Fibroblast of villous mesenchyme (primary cell): ENCODE measurements around the gene MYO1D. TPM values are rescaled to one million over a fixed set of nuclear protein-coding genes. Genes with fewer than 3 reads are reported as not detected.

Experiments used
- DNase-seq: peaks from one replicate; pipeline ENCODE4 v3.0.0-alpha.2; 2010; ENCODE audit warnings: low read depth
- H3K4me3 ChIP-seq: 2 replicates; pipeline ENCODE4 v1.5.1; 2011; ENCODE audit warnings: low read depth, mild to moderate bottlenecking, low read length
- total RNA-seq: library from RNA; depleted of rRNA; stranded (reverse); fragments of >200 nt; gene quantifications from 2 replicates; pipeline ENCODE4 v1.2.3, GENCODE V29; 2012
- TF ChIP-seq, protein P1 (sequence below): IDR thresholded peaks from 2 replicates; pipeline ENCODE4 v1.5.1; 2012; ENCODE audit warnings: low read depth, mild to moderate bottlenecking, low read length; ENCODE audit not compliant: insufficient read depth

MYO1D gene
- total RNA-seq, 1 donor: 19.0 TPM

DNA sequence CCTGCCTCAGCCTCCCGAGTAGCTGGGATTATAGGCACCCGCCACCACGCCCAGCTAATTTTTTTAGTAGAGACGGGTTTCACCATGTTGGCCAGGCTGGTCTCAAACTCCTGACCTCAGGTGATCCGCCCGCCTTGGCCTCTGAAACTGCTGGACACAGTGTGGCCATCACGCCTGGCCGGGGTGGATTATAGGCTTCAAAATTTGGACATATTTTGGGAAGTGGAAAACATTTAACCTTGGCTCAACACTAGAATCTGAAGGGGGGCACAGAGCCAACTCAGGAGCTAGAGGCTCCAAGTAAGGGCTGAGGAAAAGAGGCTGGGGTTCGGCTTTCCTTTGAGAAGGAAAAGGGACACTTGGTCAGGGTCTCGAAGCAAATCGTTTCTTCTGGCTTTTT is 392.3 kb downstream of the MYO1D start:
- DNase-seq: no peak
- TF ChIP-seq, protein P1, sequence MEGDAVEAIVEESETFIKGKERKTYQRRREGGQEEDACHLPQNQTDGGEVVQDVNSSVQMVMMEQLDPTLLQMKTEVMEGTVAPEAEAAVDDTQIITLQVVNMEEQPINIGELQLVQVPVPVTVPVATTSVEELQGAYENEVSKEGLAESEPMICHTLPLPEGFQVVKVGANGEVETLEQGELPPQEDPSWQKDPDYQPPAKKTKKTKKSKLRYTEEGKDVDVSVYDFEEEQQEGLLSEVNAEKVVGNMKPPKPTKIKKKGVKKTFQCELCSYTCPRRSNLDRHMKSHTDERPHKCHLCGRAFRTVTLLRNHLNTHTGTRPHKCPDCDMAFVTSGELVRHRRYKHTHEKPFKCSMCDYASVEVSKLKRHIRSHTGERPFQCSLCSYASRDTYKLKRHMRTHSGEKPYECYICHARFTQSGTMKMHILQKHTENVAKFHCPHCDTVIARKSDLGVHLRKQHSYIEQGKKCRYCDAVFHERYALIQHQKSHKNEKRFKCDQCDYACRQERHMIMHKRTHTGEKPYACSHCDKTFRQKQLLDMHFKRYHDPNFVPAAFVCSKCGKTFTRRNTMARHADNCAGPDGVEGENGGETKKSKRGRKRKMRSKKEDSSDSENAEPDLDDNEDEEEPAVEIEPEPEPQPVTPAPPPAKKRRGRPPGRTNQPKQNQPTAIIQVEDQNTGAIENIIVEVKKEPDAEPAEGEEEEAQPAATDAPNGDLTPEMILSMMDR: no peak
- H3K4me3 ChIP-seq: no peak overlapping the region

DNA sequence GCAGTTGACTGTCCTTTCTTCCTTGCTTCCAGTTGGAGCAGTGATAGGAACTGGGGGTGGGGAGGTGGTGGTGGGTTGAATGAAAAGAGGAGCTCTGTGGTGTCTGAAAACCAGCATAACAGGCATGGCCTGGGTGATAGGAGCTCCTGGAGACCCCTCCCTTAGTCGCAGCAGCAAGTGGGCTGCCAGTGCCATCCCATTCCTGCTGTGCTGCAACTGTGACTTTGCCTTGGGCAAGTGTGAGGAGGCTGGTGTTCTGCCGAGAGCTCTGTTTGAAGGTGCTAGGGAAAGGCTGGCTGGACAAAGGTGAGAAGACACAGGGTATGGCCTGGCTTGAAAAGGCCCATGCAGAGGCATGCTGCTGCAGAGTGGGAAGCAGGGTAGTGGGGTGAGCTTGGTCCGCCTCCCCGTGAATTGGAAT is 392.9 kb downstream of the MYO1D start:
- no peak overlapping the region for H3K4me3 ChIP-seq
- no peak for DNase-seq
- TF ChIP-seq, protein P1: no peak

DNA sequence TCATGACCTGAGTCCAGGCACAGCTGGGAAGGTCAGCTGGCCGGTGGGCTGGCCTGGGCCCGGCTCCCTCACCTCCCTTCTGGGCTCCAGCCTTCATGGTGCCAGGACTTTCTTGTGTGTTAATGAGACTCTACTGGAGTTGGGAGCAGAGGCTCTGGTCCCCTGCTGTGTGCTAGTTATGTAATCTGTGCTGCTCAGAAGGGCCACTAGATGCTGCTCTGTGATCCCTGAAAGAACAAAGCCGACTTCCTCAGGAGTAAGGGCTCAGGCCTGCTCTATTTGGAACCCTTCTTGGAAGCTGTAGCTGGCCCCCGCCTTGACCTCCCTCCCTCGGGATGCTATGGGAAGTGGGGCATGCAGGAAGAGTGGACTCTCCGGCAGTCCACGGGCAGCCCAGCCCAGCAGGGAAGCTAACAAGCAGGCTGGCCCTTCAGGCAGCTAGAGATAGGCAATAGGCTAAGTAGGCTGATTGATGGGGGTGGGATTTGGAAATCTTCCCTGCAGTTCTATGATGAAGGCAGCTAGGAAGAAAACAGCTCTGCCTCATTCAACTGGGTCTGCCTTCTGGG is 393.4 kb downstream of the MYO1D start:
- DNase-seq: peak; percentile 66
- TF ChIP-seq, protein P1: peak; percentile 66
- no peak overlapping the region for H3K4me3 ChIP-seq

DNA sequence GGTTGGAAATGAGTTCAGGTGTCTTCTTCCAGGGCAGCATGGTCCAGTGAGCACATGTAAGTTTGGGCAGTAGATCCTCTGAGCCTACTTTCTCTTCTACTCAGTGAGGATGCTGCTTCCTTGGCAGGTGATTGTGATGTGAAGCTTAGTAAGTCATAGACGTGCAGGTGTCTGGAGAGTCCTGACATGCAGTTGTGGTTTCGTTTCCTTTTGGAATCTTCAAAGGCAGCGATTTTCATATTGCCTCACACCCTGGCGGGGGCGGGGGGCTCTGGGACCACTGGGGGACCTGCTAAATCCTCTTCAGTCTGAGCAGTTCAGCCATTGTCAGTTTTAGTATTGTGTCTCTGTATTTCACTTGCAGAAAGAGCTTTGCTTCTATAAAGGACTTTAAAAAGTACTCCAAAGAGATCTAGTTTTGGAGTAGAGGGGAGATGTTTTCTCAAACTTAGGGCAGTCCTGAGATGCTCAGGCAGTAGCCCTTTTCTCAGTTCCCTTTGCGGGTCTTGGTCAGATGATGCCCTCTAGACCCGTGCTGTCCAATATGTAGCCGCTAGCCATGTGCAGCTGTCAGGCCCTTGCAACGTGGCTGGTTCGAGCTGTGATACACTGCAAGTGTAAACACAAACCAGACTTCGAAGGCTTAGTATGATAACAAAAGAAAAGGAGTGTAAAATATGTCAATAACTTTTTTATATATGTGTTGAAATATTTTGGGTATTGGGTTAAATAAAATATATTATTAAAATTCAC is 394.2 kb downstream of the MYO1D start:
- DNase-seq: peak; percentile 29
- TF ChIP-seq, protein P1: no peak
- H3K4me3 ChIP-seq: no peak overlapping the region

DNA sequence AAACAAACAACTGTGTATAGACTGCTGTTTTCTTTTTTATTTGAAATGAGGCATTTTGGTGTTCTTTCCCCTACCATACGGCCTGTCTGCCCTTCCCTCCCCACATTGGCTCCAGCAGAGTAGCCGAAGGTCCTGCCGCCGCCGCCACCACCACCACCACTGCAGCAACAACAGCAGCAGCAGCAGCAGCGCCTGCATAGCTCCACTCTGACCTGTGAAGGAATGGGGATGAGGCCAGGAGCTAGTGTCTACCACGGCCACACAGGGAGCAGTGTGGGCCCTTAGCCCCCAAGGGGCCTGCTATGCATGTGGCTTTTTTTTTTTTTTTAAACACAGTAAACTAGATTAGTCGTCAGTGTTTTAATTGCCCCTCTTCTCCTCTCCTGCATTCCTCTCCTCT is 395.7 kb downstream of the MYO1D start:
- TF ChIP-seq, protein P1: no peak
- H3K4me3 ChIP-seq: no peak overlapping the region
- no peak for DNase-seq

DNA sequence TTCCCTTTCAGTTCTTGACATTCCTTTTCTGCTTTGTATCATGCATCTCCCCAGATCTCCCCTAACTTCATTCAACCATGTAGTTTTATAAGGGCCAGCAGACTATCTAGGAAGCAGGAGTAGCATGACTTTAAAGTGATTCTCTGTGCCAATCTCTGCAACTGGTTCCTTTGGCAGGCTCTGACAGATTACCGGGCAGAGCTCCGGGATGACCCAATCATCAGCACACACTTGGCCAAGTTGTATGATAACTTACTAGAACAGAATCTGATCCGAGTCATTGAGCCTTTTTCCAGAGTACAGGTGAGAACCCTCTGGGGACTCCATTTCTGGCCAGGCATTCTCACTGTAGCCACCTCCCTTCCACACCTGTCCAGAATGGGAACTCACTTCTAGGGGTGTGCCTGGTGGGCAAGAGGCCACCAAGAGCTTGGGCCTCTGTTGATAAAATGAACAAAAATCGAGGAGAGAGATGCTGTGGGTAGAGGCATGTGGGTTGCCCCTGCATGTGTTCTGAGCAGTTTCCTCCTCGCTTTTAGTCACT is 397.8 kb downstream of the MYO1D start:
- DNase-seq: no peak
- TF ChIP-seq, protein P1: no peak
- no peak overlapping the region for H3K4me3 ChIP-seq
